ENCODE results near the gene HEXIM2.

GRCh38 chr17:45127548-45128300, 34.0 kb upstream of the HEXIM2 start:
- TF ChIP-seq POLR2A (IDR thresholded peaks at IDR 0.05) (no peak), CTCF (IDR thresholded peaks at IDR 0.05 in 8 of 11, conservative IDR thresholded peaks at IDR 0.05 in 3 of 11) (no peak), POLR2AphosphoS5 (IDR thresholded peaks at IDR 0.05) (peak in 2 of 3 donors; percentile 23 to 27)
